Dedifferentiated amniotic fluid mesenchymal stem cell (primary cell): Measurements from ENCODE around the gene LHX3.

Experiments
- DNase-seq: peaks from one replicate; pipeline ENCODE4 v3.0.0-alpha.2; 2016; ENCODE audit errors: extremely low spot score

LHX3 gene

GRCh38 chr9:136204838-136205706 is at the start of gene LHX3:
Gene LHX3 (minus strand): TSS chr9:136205128. CDS start chr9:136205012, 116 bp downstream.
- no peak for DNase-seq

GRCh38 chr9:136253246-136254130 is 48.6 kb upstream of the LHX3 start:
- no peak for DNase-seq

- no peak for DNase-seq
Observed at GRCh38 chr9:136252846-136253245, 47.9 kb upstream of the LHX3 start.

GRCh38 chr9:136252281-136252680 is 47.4 kb upstream of the LHX3 start:
- no peak for DNase-seq

GRCh38 chr9:136251264-136252115 is 46.6 kb upstream of the LHX3 start:
- no peak for DNase-seq

- DNase-seq, result no peak
Observed at GRCh38 chr9:136250676-136251075, 45.7 kb upstream of the LHX3 start.

- DNase-seq, result no peak
Observed at GRCh38 chr9:136249877-136250559, 45.1 kb upstream of the LHX3 start.

GRCh38 chr9:136248951-136249876 is 44.3 kb upstream of the LHX3 start:
- DNase-seq, result no peak

GRCh38 chr9:136247947-136248637 is 43.2 kb upstream of the LHX3 start:
- no peak for DNase-seq

- DNase-seq, result no peak
Observed at GRCh38 chr9:136247551-136247916, 42.6 kb upstream of the LHX3 start.

- DNase-seq, result no peak
Observed at GRCh38 chr9:136246849-136247550, 42.1 kb upstream of the LHX3 start.

GRCh38 chr9:136245219-136246150 is 40.6 kb upstream of the LHX3 start, which contains the start of gene QSOX2:
Gene QSOX2 (minus strand): TSS chr9:136245812. CDS start chr9:136245803, 9 bp downstream.
- DNase-seq, result peak; percentile 54

GRCh38 chr9:136244969-136245218 is 40.0 kb upstream of the LHX3 start:
- DNase-seq, result no peak

GRCh38 chr9:136244122-136244968 is 39.4 kb upstream of the LHX3 start:
- DNase-seq, result no peak

- DNase-seq, result no peak
Observed at GRCh38 chr9:136243631-136244030, 38.7 kb upstream of the LHX3 start.

- no peak for DNase-seq
Observed at GRCh38 chr9:136242918-136243525, 38.1 kb upstream of the LHX3 start.

GRCh38 chr9:136242248-136242647 is 37.3 kb upstream of the LHX3 start:
- DNase-seq, result no peak
